Parathyroid adenoma (tissue), 2 donors: ENCODE measurements around the gene OR52I1.

Experiments
- H2AFZ ChIP-seq: fragments of 300-600 bp; sonication (generic); one replicate; pipeline ENCODE4 v1.7.0; 2017; ENCODE audit warnings: antibody characterized with exemption, mild to moderate bottlenecking
- H3K27ac ChIP-seq: fragments of 300-600 bp; sonication (generic); one replicate; pipeline ENCODE4 v1.7.0; 2017
- H3K27me3 ChIP-seq: fragments of 300-600 bp; sonication (generic); one replicate; pipeline ENCODE4 v1.7.0; 2017; ENCODE audit warnings: low read length; ENCODE audit not compliant: control insufficient read depth, insufficient read depth
- H3K36me3 ChIP-seq: fragments of 300-600 bp; sonication (generic); one replicate; pipeline ENCODE4 v1.7.0; 2017; ENCODE audit warnings: low read length; ENCODE audit not compliant: control insufficient read depth, insufficient read depth
- H3K4me1 ChIP-seq: fragments of 300-600 bp; sonication (generic); one replicate; pipeline ENCODE4 v1.7.0; 2017; ENCODE audit warnings: control low read depth
- H3K4me2 ChIP-seq: fragments of 300-600 bp; sonication (generic); one replicate; pipeline ENCODE4 v1.7.0; 2017; ENCODE audit warnings: low read length
- H3K4me3 ChIP-seq: fragments of 300-600 bp; sonication (generic); one replicate; pipeline ENCODE4 v1.7.0; 2017; ENCODE audit warnings: low read depth, low read length
- H3K79me2 ChIP-seq: fragments of 300-600 bp; sonication (generic); one replicate; pipeline ENCODE4 v1.7.0; 2017; ENCODE audit warnings: control low read depth
- H3K9ac ChIP-seq: fragments of 300-600 bp; sonication (generic); one replicate; pipeline ENCODE4 v1.7.0; 2017; ENCODE audit warnings: mild to moderate bottlenecking
- H3K9me3 ChIP-seq: fragments of 300-600 bp; sonication (generic); one replicate; pipeline ENCODE4 v1.7.0; 2017; ENCODE audit warnings: low read length; ENCODE audit not compliant: control insufficient read depth
- CTCF ChIP-seq: fragments of 300-600 bp; sonication (generic); IDR thresholded peaks from one replicate; pipeline ENCODE4 v1.7.0; 2017; ENCODE audit warnings: antibody characterized with exemption, mild to moderate bottlenecking
- donor health status: primary hyperparathyroidism.

The OR52I1 gene

GRCh38 chr11:4639931-4640330 is 46.1 kb downstream of the OR52I1 start:
- Histone ChIP-seq H2AFZ (no peak overlapping the region), H3K79me2 (no peaks in the 10 kb centered on the region), H3K9me3 (no peaks in the 10 kb centered on the region), H3K4me3 (no peak overlapping the region), H3K27ac (no peak overlapping the region), H3K9ac (no peak overlapping the region), H3K4me2 (no peak overlapping the region), H3K4me1 (no peaks in the 10 kb centered on the region), H3K36me3 (no peaks in the 10 kb centered on the region), H3K27me3 (no peaks in the 10 kb centered on the region)
- TF ChIP-seq CTCF: no peak

GRCh38 chr11:4641501-4641900 is 47.7 kb downstream of the OR52I1 start:
- no peaks in the 10 kb centered on the region for H3K79me2 ChIP-seq
- TF ChIP-seq CTCF: no peak
- no peak overlapping the region for H2AFZ ChIP-seq
- no peak overlapping the region for H3K27ac ChIP-seq
- no peaks in the 10 kb centered on the region for H3K4me1 ChIP-seq
- no peaks in the 10 kb centered on the region for H3K9me3 ChIP-seq
- H3K27me3 ChIP-seq: no peaks in the 10 kb centered on the region
- no peaks in the 10 kb centered on the region for H3K36me3 ChIP-seq
- H3K4me2 ChIP-seq: no peak overlapping the region
- no peak overlapping the region for H3K4me3 ChIP-seq
- no peak overlapping the region for H3K9ac ChIP-seq

- H3K4me1 ChIP-seq: no peaks in the 10 kb centered on the region
Observed at GRCh38 chr11:4642043-4642442, 48.2 kb downstream of the OR52I1 start.

GRCh38 chr11:4643076-4643475 is 49.2 kb downstream of the OR52I1 start:
- Histone ChIP-seq H3K9me3 (no peaks in the 10 kb centered on the region), H2AFZ (no peak overlapping the region), H3K79me2 (no peaks in the 10 kb centered on the region), H3K4me3 (no peak overlapping the region), H3K36me3 (no peaks in the 10 kb centered on the region), H3K27me3 (no peaks in the 10 kb centered on the region), H3K9ac (no peak overlapping the region), H3K27ac (no peak overlapping the region), H3K4me2 (no peak overlapping the region), H3K4me1 (no peaks in the 10 kb centered on the region)
- TF ChIP-seq CTCF: no peak

More at GRCh38 chr11:4642043-4642442, 48.2 kb downstream of the OR52I1 start:
- H3K36me3 ChIP-seq: no peaks in the 10 kb centered on the region
- no peak overlapping the region for H2AFZ ChIP-seq
- no peak overlapping the region for H3K4me3 ChIP-seq
- TF ChIP-seq CTCF: no peak
- H3K27ac ChIP-seq: no peak overlapping the region
- no peaks in the 10 kb centered on the region for H3K79me2 ChIP-seq
- H3K4me2 ChIP-seq: no peak overlapping the region
- H3K9me3 ChIP-seq: no peaks in the 10 kb centered on the region
- H3K9ac ChIP-seq: no peak overlapping the region
- no peaks in the 10 kb centered on the region for H3K27me3 ChIP-seq

- H3K27ac ChIP-seq: no peak within 1 kb of the TSS
- no peak within 1 kb of the TSS for H3K4me2 ChIP-seq
- no peak within 1 kb of the TSS for H3K9ac ChIP-seq
- no peak within 1 kb of the TSS for H3K4me3 ChIP-seq
- no peak within 1 kb of the TSS for H2AFZ ChIP-seq
- H3K4me1 ChIP-seq: no peaks in the 10 kb centered on the region
- H3K9me3 ChIP-seq: no peaks in the 10 kb centered on the region
- no peaks in the 10 kb centered on the region for H3K79me2 ChIP-seq
- no peak for TF ChIP-seq CTCF
- H3K27me3 ChIP-seq: no peaks in the 10 kb centered on the region
- H3K36me3 ChIP-seq: no peaks in the 10 kb centered on the region
Observed at GRCh38 chr11:4643682-4644081, 49.8 kb downstream of the OR52I1 start, which contains the start of gene OR51E1. TSS of gene OR51E1 (plus strand) at chr11:4643982. CDS start at chr11:4652527, 8,545 bp downstream.
